Gastroesophageal sphincter (tissue), 3 donors: ENCODE measurements around the gene PLEKHM2.

Experiments
- EP300 ChIP-seq: sonication (generic); formaldehyde crosslinking; IDR thresholded peaks from one replicate; pipeline ENCODE4 v1.6.1; 2017; ENCODE audit warnings: antibody characterized with exemption, mild to moderate bottlenecking
- POLR2A ChIP-seq, 2 donors: fragments of 450-650 bp; IDR thresholded peaks; one replicate each; pipeline ENCODE4 v1.6.1; 2017; ENCODE audit warnings: antibody characterized with exemption in 2 of 2, mild to moderate bottlenecking in 2 of 2, moderate library complexity in 1 of 2
- TF ChIP-seq, protein P1 (sequence below), 4 experiments: fragments of 200-600 bp in 2 of 4; fragments of 450-650 bp in 2 of 4; sonication (generic) in 1 of 4; IDR thresholded peaks; one replicate each; pipeline ENCODE4 v1.5.1; 2017 to 2019; ENCODE audit warnings: antibody characterized with exemption in 4 of 4, mild to moderate bottlenecking in 2 of 4, moderate library complexity in 2 of 4

DNA sequence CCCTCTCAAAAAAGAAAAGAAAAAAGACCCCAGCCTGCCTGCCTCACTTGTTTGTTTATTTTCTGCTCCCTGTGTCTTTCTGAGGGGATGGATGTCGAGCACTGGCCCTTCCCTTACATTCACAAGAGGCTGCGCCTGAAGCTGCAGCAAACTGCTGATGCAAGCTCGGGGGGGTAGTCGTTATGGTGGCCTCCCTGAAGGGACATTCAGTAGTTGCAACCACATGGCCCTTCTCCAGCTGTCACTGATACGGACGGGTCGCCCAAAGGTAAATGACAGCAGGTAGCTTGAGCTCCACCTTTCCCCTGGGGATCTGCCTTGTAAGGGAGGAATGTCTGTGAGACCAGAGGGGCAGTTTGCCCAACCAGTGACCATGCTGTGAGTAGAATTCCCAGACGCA, 17.7 kb downstream of the PLEKHM2 start:
- TF ChIP-seq, protein P1, sequence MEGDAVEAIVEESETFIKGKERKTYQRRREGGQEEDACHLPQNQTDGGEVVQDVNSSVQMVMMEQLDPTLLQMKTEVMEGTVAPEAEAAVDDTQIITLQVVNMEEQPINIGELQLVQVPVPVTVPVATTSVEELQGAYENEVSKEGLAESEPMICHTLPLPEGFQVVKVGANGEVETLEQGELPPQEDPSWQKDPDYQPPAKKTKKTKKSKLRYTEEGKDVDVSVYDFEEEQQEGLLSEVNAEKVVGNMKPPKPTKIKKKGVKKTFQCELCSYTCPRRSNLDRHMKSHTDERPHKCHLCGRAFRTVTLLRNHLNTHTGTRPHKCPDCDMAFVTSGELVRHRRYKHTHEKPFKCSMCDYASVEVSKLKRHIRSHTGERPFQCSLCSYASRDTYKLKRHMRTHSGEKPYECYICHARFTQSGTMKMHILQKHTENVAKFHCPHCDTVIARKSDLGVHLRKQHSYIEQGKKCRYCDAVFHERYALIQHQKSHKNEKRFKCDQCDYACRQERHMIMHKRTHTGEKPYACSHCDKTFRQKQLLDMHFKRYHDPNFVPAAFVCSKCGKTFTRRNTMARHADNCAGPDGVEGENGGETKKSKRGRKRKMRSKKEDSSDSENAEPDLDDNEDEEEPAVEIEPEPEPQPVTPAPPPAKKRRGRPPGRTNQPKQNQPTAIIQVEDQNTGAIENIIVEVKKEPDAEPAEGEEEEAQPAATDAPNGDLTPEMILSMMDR (IDR thresholded peaks at IDR 0.05): no peak
- no peak for TF ChIP-seq EP300
- no peak for TF ChIP-seq POLR2A (IDR thresholded peaks at IDR 0.05)
